Sigmoid colon (tissue), 3 donors: ENCODE measurements around the gene GPATCH4.

ENCODE experiments used
- POLR2A ChIP-seq, 2 donors: fragments of 450-650 bp; IDR thresholded peaks; one replicate each; pipeline ENCODE4 v1.6.1; 2016; ENCODE audit warnings: antibody characterized with exemption in 2 of 2, mild to moderate bottlenecking in 2 of 2, moderate library complexity in 2 of 2
- TF ChIP-seq, protein P1 (sequence below), 4 experiments: fragments of 450-650 bp in 3 of 4; fragments of 200-600 bp in 1 of 4; IDR thresholded peaks; one replicate each; pipeline ENCODE4 v1.5.1; 2016 to 2019; ENCODE audit warnings: antibody characterized with exemption in 4 of 4, mild to moderate bottlenecking in 3 of 4, moderate library complexity in 2 of 4

DNA sequence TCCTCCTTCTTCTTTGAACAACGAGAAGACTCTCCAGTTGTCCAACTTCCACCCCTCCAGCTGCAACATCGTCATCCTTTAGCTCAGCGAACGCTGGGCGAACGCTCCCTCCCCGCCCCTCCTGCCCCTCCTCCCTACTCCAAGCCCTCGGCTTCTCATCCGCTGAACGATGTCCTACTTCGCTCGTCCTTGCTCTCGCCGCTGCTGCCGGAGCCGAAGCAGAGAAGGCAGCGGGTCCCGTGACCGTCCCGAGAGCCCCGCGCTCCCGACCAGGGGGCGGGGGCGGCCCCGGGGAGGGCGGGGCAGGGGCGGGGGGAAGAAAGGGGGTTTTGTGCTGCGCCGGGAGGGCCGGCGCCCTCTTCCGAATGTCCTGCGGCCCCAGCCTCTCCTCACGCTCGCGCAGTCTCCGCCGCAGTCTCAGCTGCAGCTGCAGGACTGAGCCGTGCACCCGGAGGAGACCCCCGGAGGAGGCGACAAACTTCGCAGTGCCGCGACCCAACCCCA, 40.5 kb upstream of the GPATCH4 start, which contains the start of gene BCAN:
- TF ChIP-seq, protein P1, sequence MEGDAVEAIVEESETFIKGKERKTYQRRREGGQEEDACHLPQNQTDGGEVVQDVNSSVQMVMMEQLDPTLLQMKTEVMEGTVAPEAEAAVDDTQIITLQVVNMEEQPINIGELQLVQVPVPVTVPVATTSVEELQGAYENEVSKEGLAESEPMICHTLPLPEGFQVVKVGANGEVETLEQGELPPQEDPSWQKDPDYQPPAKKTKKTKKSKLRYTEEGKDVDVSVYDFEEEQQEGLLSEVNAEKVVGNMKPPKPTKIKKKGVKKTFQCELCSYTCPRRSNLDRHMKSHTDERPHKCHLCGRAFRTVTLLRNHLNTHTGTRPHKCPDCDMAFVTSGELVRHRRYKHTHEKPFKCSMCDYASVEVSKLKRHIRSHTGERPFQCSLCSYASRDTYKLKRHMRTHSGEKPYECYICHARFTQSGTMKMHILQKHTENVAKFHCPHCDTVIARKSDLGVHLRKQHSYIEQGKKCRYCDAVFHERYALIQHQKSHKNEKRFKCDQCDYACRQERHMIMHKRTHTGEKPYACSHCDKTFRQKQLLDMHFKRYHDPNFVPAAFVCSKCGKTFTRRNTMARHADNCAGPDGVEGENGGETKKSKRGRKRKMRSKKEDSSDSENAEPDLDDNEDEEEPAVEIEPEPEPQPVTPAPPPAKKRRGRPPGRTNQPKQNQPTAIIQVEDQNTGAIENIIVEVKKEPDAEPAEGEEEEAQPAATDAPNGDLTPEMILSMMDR (IDR thresholded peaks at IDR 0.05), result no peak
- TF ChIP-seq POLR2A (IDR thresholded peaks at IDR 0.05), result no peak
